Measurements from ENCODE around the gene CLIC5. TPM values are rescaled to one million over a fixed set of nuclear protein-coding genes. Genes with fewer than 3 reads are reported as not detected.

Gene CLIC5
- polyA plus RNA-seq, 12 donors = 13.1 to 26.5 (median 20.9) TPM; not detected in 1

DNA sequence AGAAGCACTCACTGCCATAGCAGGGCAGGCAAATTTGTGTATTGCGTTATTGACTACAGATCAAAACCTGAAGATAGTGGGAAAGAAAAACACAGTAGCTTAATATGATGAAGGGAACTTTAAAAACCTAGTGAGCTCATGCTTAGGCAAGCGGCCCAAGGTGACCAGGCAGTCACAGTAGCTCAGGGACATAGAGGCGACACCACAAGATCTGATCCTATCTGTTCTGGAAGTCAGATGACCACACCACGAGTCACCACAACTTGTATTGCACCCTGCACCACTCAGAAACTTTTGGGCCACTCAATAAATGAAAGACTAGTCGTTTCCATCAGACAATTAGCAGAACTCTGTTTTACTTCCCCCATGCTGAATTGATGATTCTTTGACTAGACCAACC lies 4.9 kb downstream of the CLIC5 start:
- DNase-seq = no peak

DNA sequence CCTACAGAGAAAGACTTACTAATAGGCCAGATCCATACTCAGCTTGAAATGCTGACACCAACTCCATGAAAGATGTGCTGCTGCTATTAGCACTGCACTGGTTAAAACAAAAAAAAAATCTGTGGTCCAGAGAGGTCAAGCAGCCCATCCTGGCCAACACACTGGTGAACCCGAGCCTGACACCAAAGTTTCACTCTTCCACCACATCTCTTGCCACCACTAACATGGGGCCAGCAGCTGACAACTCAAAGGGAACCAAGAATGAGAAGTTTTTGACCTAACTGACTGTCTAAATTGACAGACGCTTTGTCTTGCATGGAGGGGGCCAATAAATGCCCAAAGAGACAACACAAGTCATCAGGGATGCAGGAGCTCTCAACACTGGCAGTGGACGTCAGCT lies 5.4 kb downstream of the CLIC5 start:
- DNase-seq = no peak

DNA sequence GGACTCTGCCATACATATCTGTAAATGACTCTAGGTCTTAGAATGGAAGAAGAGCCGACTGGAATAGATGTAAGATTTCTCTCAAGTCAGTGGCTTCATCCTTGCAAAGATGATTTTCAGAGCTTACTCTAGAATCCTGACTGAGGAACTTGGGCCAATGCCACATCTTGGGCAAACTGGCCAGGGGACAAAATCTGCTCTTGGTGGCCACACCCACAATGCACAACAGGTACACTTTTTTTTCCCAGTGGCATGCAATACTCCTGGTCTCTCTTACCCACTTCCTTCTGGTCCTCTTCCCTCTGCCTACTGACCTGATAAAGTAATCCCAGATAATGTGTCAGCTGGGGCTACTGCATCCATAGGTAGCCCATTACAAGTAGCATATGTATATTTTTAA lies 13.4 kb downstream of the CLIC5 start:
- DNase-seq = no peak

DNA sequence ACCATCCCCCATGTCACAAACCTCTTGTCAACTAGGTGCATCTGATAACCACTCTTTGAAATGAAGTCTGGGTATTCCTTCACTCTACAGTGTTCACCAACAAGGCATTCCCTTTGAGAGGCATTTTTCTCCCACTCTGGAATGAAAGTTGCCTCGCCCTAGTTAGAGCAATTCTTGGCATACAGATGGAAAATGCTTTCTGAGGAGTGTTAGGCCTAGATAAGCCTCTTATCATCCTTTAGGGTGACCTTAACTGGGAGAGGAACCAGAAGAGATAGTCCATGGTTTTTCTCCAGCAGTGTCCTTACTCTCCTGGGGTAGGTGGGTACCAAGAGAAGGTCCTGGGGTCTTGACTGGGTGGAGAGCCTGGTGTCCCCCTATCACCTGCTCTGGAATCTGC lies 14.8 kb downstream of the CLIC5 start:
- no peak for DNase-seq

DNA sequence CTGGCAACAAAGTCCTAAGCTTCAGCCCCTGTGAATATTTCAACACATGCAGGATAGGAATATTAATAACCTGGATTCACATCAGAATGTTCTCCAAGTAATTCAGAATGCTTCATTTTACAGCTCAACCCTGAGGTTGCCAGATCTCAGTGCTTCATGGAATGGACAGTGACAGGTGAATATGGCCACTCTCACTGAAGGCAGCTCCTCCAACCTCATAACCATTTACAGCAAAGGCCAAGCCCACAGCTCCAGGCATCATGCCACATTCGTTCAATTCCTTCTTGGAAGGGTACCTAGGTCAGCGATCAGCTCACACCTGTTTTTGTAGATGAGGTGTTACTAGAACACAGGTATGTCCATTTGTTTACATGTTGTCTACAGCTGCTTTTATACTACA lies 17.1 kb downstream of the CLIC5 start:
- no peak for DNase-seq

DNA sequence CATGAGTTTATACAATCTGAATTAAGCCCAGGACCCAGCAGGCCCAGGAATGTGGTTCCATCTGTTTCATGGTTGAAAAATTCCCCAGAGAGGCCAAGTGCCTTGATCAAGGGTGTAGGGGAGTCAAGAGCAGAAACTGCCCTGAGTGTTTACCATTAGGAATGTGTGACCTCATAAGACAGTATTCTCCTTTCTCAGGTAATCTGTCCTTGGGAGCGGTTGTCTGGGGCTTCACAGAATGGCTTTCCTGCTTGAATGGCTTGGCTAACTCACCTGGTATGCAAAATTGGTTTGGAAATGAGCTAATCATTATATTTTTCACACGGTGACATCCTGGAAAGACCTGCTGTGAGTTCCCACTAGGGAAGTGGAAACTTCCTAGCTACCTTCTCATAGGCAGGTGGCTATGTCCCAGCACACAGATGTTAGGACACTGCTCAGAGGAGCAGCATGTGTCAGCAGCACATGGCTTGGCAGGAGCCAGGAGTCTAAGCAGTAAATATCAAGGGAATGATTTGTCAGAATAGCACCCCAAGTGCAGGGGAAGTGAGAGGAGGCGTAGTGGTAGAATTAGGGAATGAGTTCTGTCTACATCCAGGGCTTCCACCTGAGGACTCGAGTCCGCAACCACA lies 17.7 kb downstream of the CLIC5 start:
- DNase-seq = no peak

DNA sequence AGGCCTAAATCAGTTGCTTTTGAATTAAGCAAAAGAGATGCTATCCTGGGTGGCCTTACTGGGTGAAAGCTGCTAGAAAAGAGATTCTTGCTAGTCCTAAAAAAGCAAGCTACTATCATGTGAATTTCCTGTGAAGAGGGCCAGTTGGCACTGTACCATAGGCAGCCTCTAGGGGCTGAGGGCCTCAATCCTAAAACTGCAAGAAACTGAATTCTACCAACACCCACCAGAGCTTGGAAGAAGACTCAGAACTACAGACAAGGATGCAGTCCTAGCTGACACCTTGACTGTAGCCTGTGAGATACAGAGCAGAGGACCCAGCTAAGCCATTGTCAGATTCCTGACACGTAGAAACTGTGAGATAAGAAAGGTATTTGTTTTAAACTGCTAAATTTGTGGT lies 24.5 kb downstream of the CLIC5 start:
- DNase-seq = no peak

DNA sequence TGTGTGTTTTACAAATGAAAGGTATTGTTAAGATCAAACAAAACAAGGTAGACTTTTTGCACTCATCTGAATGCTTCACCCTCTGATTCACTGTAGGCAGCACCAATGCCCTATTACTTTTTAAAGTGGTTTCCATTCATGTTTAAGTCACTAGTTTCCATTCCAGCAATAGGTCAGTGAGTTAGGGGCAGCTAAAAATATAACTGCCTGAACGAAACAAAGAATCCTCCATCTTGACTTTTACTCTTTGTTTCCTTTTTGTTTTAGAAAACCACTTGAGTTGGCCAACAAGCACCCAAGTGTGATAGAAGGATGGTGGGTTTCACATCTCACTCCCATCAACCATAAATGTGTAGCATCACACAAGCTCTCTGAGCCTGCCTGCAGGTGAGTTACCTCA lies 25.5 kb downstream of the CLIC5 start:
- no peak for DNase-seq

DNA sequence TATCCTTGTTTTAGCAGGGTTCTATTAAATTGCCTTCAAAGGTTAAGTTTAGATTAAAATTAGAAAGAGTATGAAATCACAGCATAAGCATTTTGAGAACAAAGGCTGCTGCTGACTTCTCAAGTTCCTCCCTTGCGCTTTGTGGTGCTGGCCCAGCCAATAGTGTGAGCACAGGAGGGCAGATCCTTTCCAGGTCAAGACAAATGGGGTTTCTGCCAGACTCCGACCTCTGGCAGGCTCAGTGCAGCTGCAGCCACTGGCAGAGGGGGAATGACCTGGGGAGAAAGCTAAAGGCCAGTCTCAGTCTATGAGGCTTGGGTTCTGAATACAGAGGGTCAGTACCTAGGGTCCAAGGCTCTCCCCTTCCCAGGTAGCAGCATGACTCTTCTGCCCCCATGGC lies 27.0 kb downstream of the CLIC5 start:
- no peak for DNase-seq

DNA sequence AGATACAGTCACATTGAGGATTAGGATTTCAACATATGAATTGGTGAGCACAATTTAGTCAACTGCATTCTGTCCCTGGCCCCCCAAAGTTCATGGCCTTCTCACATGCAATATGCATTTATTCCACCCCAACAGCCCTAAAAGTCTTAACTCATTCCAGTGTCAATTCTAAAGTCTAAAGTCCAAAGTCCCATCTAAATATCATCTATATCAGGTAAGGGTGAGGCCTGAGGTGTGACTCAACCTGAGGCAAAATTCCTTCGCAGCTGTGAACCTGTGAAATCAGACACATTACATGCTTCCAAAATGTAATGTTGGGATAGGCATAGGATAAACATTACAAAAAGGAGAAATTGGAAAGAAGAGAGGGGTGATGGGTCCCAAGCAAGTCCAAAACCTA lies 27.8 kb downstream of the CLIC5 start:
- DNase-seq = no peak

DNA sequence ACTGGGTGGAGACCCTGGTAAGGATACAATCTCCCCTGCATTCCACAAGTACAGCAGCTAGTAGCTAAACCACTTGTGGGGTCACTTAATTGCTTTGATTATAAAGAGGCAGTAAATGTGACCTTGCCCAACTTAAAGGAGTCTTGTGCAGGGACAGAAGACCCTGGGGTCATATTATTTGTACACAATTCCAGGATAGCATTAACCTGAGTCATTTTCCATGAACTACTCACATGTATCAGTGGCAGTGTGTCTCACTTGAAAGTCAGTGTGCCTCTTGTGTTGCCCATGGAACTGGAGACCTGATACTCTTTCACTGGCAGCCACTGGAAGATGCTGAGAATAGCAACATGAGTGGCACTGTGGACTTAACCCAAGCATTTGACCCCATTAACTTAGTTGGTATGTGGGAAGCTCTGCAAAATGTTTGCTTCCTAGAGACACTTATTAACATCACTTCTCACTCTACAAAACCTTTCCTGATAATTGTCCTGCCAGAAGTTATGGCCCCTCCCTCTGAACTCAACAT lies 28.9 kb downstream of the CLIC5 start:
- no peak for DNase-seq

DNA sequence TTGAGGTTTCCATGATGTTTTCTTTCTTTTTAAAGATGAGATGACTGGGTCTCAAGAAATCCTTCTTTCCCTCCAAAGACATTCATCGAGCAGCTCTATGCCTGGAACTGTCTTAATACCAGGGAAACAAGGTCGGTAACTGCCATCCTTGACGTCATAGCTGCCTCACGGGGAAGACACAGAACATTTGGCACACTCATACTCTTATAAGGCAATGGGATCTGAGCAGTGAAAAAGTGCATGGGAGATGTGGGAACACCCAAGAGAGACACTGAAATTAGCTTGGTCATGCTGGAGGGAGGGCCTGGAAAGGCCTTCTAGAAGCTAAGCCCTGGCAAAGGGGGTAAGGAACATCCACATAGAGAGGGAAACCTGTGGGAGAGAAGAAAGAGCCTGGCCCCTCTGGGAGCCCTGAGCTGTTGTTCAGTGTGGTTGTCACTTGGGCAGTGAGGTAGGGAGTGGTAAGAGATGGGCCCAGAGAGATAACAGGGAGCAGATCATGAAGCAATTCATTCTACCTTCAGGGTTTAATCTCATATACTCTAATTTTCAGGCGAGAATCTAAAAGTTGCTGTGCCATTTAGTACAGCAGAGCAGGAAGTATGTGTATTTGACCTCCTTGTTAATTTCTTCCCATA lies 30.8 kb downstream of the CLIC5 start:
- DNase-seq = no peak

DNA sequence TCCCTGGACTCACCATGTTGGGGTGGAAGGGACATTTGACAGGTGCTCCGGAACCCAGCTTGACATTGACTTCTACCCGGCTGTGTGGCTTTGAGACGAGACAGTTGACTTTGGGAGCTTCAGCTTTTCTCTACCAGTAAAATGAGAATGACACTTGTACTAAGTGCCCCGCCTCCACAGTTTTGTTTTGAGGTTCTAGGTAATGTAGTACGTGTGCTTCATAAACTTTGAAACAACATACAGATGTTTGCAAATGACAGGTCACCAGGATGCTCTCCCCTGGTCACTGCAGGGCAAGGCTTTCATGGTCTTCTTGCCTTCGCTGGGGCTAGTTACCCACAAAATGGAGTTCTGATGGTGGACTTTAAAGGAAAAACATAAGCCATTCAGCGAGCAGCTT lies 31.3 kb downstream of the CLIC5 start:
- DNase-seq = no peak

DNA sequence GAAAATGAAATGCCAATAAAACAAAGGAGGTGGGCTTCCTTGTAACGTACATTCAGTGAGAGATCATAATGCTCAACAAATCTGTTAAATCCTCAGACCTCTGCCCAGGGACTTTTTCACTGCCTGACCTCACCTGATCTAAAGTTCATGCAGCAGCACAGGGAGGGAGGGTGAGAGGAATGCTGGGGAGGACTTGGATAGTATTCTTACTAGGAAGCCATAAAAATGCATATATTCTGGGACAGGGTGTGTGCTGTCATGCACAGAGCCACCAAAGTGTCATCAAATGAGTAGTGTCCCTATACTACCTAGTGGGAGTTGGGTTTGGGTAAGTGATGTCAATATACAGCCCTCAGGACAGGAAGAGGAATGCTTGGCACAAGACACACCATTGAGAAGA lies 32.6 kb downstream of the CLIC5 start:
- DNase-seq = no peak

DNA sequence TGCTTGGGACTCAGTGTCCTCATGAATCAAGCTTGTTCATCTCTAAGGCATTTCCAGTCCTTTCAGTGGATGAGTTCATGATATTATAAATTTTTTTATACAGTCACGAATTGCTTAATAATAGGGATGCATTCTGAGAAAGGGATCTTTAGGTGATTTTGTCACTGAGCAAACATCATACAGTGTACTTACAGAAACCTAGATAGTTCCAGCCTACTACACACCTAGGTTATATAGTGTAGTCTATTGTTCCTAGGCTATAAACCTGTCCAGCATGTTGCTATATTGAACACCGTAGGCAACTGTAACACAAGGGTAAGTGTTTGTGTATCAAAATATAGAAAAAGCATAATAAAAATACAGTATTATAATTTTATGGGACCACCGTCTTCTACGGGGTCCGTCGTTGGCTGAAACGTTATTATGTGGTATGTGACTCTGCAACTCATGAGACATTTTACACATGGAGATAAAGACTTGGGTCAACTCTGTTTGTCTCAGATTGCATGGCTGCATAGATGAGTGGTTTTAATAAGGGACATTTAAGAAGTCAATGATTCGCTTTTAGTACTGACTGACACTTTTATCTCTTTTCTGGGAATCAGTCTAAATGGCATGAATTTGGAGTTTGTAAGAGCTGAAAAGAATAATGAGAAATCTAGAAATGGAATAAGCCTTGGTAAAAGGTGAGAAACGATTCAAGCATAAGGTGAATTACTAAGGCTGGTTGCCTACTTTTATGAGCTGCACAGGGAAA lies 33.2 kb downstream of the CLIC5 start:
- DNase-seq = no peak

DNA sequence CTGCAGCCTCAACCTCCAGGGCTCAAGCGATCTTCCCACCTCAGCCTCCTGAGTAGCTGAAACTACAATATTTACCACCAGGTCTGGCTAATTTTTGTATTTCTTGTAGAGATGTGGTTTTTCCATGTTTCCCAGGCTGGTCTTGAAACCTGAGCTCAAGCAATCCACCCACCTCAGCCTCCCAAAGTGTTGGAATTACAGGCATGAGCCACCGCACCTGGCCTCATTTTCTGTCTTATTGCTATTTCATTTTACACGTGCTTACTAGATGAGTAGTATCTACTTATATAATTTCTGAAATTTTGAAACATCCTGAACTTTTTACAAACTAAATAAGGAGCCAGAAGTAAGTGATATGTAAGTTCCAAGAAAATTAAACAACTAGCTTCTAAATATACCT lies 34.6 kb downstream of the CLIC5 start:
- no peak for DNase-seq

DNA sequence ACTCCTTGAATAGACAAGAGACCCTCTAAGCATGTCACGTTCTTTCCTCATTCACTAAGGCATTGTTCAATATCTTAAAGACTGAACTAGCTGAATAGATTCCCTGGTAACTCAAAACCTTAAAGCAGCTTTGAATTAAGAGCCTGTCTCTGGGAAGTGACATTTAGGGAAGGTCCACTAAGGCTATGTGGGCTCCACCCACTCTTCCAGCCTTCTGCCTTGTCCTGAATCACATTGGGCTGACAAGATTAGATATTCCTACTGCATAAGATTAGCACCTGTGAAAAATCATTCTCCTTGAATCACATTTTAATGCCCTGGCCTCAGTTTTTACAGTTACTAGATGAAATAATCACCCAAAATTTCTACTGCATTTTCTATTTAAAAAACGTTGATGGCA lies 36.3 kb downstream of the CLIC5 start:
- DNase-seq = no peak

DNA sequence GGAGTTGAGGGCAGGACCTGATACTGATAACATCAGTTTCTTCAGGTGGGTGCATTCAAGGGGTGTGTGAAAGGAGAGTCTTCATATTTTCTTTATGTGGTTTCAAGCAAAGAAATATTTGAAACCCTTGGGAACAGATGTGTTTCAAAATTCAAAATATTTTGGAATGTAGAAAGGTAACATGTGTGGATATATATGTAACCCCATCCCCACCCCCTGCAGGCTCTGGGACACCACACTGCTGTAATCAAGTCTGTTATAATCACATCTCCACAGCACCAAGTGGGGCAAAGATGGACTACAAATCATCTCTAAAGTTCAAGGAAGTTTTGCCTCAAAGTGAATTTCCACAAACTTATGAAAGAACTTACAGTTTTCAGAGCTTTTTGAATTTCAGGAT lies 41.1 kb downstream of the CLIC5 start:
- DNase-seq = no peak

DNA sequence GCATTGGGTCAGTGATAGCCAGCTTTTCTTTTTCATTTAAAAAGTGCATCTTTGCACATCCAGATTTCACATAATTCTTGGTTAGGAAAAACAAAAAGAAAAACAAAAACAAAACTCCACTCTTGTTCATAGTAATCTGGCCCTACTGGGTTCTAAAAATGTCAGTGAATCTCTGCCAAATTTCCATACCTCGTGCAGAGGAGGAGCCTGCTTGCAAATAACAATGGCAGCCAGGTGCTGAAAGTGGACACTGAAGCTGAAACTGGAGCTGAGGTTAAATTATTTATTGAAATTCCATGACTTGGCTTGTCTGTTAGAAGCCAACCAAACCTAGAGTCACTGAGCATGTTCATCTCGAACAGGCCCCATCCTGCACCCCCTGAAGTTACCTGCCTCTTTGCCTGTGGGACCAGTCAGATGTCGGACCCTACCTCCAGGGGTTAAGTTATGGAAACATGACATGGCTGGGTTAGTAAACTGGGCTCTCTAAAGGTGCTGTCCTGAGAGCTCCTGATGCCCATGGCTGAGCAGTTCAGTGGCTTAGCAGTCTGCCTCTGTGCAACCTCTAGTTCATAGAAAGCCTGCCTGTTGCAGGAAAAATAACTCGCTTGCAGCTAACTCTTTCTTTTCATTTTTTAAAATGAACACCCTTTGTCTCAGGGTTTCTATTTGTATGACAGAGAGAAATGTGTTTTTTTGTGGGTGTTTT lies 42.7 kb downstream of the CLIC5 start:
- no peak for DNase-seq

DNA sequence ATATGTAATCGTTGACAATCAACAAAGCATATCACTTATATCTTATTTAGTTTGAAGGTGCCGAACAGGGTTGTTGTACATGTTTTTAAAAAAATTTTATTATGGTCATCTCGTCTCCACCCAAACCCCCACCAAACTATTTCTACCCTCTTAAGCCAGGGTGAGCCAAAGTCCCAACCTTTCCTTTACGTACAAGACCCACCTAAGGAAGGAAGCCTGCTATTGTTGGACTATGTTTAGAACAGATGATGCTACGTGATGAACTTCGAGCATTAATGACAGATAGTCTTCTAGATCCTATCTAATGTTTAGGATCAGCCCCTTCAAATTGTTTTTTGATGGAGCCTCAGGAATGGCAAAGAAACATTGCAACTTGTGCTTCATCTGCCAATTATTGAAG lies 44.4 kb downstream of the CLIC5 start:
- DNase-seq = no peak

DNA sequence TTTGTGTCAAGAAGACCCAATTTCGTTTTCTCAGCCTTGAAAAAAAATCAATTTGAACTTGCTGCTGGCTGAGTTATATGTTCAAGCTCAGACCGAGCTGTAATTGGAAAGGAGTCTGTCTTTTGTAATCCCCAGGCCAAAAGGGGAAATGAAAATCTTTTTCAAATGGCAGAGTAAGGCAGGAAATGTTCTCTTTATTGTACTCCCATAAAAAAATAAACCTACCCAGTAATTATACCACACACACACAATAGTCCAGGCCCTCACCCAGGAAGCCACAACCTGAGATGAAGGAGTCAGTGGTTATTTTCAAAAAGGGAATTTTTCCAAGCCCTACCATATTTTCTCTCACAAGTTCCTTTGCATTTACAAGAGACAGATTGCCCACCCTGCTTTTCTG lies 45.3 kb downstream of the CLIC5 start:
- DNase-seq = no peak

DNA sequence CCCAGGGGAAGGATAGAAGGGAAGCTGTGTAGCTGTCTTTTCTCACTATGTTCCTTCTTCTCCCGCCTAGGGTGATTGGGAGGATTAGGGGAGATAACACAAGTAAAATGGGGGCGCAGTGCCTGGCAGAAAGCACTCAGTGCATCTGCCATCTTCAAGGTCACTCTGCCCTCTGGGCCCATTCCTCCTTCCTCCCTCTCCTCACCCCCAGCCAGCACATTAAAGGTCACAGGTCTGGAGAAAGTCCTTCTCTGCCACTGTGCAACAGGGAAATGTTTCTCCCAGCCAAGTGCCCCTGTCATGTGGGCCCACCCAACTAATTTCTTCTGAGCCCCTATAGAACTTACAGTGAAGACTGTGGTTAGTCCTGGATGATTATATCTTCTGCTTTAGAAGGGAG lies 45.8 kb downstream of the CLIC5 start:
- DNase-seq = no peak

DNA sequence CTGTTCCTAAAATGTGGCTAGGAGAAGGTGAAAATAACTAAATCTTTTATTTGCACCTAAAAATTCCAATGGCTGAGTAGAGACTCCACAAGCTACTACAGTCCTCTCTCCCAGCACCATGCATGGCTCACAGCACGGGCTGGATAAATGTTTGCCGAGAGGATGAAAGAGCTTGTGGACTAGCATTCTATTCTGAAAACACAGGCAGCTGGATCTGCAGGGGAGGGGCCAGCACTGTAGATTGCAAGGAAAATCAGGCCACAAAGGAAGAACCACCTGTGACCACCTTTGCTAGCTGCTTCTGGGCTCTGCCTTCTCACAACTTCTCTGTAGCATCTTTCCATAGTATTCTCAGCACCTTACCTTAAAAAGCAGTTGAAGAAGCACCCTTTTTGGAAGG lies 46.6 kb downstream of the CLIC5 start:
- DNase-seq = no peak
